ENCODE data around the gene CLNK.

DNA sequence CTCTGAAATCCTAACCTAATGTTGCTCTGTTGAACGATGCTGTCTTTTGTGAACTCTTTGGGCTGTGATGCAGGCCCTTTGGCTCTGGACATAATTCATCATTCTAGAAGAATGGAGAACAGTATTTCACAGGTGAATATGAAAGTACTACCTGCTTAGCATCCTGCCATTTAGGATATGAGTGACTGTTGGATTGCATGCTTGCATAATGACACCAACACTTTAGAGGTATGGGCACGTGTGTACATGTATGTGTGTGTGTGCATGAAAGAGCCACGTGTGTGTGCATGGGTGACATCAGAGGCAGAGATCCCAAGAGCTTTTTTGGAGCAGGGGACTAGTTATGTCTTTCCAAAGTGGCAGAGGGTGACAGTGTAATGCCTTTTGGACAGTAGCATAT, 157.1 kb downstream of the CLNK start:
- TF ChIP-seq EZH2 (IDR thresholded peaks at IDR 0.05; ENCODE audit: borderline replicate concordance, low read length) (no peak), CTCF (IDR thresholded peaks at IDR 0.05; ENCODE audit: low read length) (no peak)

Measured in OCI-LY1 (cell line).